Measurements from ENCODE around the gene MEGF6. TPM values are rescaled to one million over a fixed set of nuclear protein-coding genes. Genes with fewer than 3 reads are reported as not detected.
A peak's percentile ranks its signal among the peaks of the same experiment; 100 is the strongest.

Gene MEGF6
- polyA plus RNA-seq, 1 donor (not counting 4 experiments of a cell fraction or from before 2014, with no cell fraction given), result 0.24 TPM

DNA sequence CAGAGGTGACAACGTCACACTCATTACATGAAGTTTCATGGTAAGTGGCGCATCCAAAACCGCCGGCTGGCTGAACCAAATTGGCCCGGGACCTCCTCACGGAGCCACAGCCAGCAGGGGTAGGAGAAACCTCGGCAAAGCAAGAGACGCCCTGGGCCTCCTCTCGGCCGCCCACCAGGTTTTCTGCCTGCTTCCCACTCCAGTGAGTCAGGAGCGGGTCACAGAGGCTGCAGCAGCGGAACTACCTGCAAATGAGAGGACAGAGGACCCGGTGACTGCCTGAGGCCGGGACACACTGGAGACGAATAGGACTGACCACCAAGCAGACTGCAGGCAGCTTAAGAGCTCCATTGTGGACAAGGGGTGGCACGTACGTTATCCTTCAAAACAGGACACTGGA lies 55.0 kb downstream of the MEGF6 start:
- Histone ChIP-seq H3K27ac (ENCODE audit: control insufficient read depth, insufficient read depth, low read length) (no peak overlapping the region), H3K9me3 (ENCODE audit: control insufficient read depth, low read depth, low read length) (no peaks in the 10 kb centered on the region), H3K27me3 (ENCODE audit: control insufficient read depth, extremely low read depth, insufficient read depth, low read length) (peaks cover 42% of the 10 kb centered on the region), H2AFZ (ENCODE audit: control insufficient read depth, low read length) (no peak overlapping the region), H3K4me1 (ENCODE audit: control insufficient read depth, extremely low read depth, insufficient read depth, low read length) (peaks cover 7% of the 10 kb centered on the region), H3K9ac (ENCODE audit: control insufficient read depth, extremely low read depth, insufficient read depth, low read length) (no peak overlapping the region), H3K36me3 (ENCODE audit: control insufficient read depth in 2 of 2, extremely low read depth in 1 of 2, insufficient read depth in 2 of 2, low read length in 2 of 2) (no peaks in the 10 kb centered on the region), H3K4me2 (ENCODE audit: control insufficient read depth, extremely low read depth, insufficient read depth, low read depth, low read length) (no peak overlapping the region), H3K4me3 (ENCODE audit: control insufficient read depth in 2 of 3, extremely low read depth in 1 of 3, insufficient read depth in 2 of 3, low read depth in 1 of 3, low read length in 3 of 3) (no peak overlapping the region), H3K79me2 (ENCODE audit: control insufficient read depth, insufficient read depth, low read length) (no peaks in the 10 kb centered on the region), H4K20me1 (ENCODE audit: control insufficient read depth, extremely low read depth, insufficient read depth, low read length) (no peaks in the 10 kb centered on the region), H3K9me1 (ENCODE audit: control insufficient read depth, extremely low read depth, insufficient read depth, low read length) (no peaks in the 10 kb centered on the region)
- no peak for TF ChIP-seq EZH2 (IDR thresholded peaks at IDR 0.05; ENCODE audit: low read length)
- TF ChIP-seq CTCF (optimal IDR thresholded peaks at IDR 0.05 in 1 of 3, IDR thresholded peaks at IDR 0.05 in 1 of 3, conservative IDR thresholded peaks at IDR 0.05 in 1 of 3; ENCODE audit: extremely low read depth in 1 of 3, insufficient read depth in 2 of 3, low read length in 3 of 3), result no peak
- dilution Hi-C loops (cut with MboI; ENCODE audit: extremely low pct_ligation_motif_present, low sequenced_read_pairs), result no loop called here
- DNase-seq (ENCODE audit: low read depth, low spot score) (no peak), FAIRE-seq (no peak)

GRCh38 chr1:3555131-3555920 lies 56.0 kb downstream of the MEGF6 start:
- TF ChIP-seq CTCF (optimal IDR thresholded peaks at IDR 0.05 in 1 of 3, IDR thresholded peaks at IDR 0.05 in 1 of 3, conservative IDR thresholded peaks at IDR 0.05 in 1 of 3; ENCODE audit: extremely low read depth in 1 of 3, insufficient read depth in 2 of 3, low read length in 3 of 3), result no peak
- TF ChIP-seq EZH2 (IDR thresholded peaks at IDR 0.05; ENCODE audit: low read length), result no peak
- no peaks in the 10 kb centered on the region for H3K79me2 ChIP-seq (ENCODE audit: control insufficient read depth, insufficient read depth, low read length)
- H3K4me1 ChIP-seq (ENCODE audit: control insufficient read depth, extremely low read depth, insufficient read depth, low read length), result peaks cover 7% of the 10 kb centered on the region

More at GRCh38 chr1:3555131-3555920, 56.0 kb downstream of the MEGF6 start:
- no peaks in the 10 kb centered on the region for H4K20me1 ChIP-seq (ENCODE audit: control insufficient read depth, extremely low read depth, insufficient read depth, low read length)
- no peak overlapping the region for H3K4me3 ChIP-seq (ENCODE audit: control insufficient read depth in 2 of 3, extremely low read depth in 1 of 3, insufficient read depth in 2 of 3, low read depth in 1 of 3, low read length in 3 of 3)
- no peak overlapping the region for H3K27ac ChIP-seq (ENCODE audit: control insufficient read depth, insufficient read depth, low read length)
- dilution Hi-C loops (cut with MboI; ENCODE audit: extremely low pct_ligation_motif_present, low sequenced_read_pairs), result no loop called here
- no peak overlapping the region for H3K9ac ChIP-seq (ENCODE audit: control insufficient read depth, extremely low read depth, insufficient read depth, low read length)
- peak overlapping the region; percentile 8 for H3K4me2 ChIP-seq (ENCODE audit: control insufficient read depth, extremely low read depth, insufficient read depth, low read depth, low read length)
- FAIRE-seq (no peak), DNase-seq (ENCODE audit: low read depth, low spot score) (no peak)
- no peaks in the 10 kb centered on the region for H3K36me3 ChIP-seq (ENCODE audit: control insufficient read depth in 2 of 2, extremely low read depth in 1 of 2, insufficient read depth in 2 of 2, low read length in 2 of 2)
- H3K27me3 ChIP-seq (ENCODE audit: control insufficient read depth, extremely low read depth, insufficient read depth, low read length), result peaks cover 41% of the 10 kb centered on the region
- H2AFZ ChIP-seq (ENCODE audit: control insufficient read depth, low read length), result no peak overlapping the region
- no peaks in the 10 kb centered on the region for H3K9me3 ChIP-seq (ENCODE audit: control insufficient read depth, low read depth, low read length)
- no peaks in the 10 kb centered on the region for H3K9me1 ChIP-seq (ENCODE audit: control insufficient read depth, extremely low read depth, insufficient read depth, low read length)
